OCI-M1 (cell line): Measurements from ENCODE around the gene STOML1.

Experiments
- DNase-seq: peaks from one replicate; lab custom pipeline; 2025; lab: John Stamatoyannopoulos, UW

STOML1 gene

GRCh38 chr15:73928971-73929627, 63.0 kb downstream of the STOML1 start:
- no peak for DNase-seq
